GM12878 (cell line): ENCODE data around the gene DAB2IP. TPM values are rescaled to one million over a fixed set of nuclear protein-coding genes. Genes with fewer than 3 reads are reported as not detected.

Experiments
- ATAC-seq: fragments of 200-7000 bp; cut with Tn5 transposase; 3 replicates; pipeline ENCODE4 v1.9.1; 2020; ENCODE audit warnings: mild to moderate bottlenecking, moderate library complexity
- BruUV-seq: library from RNA; stranded (reverse); fragments of 400-500 nt; replicated peaks from 2 replicates; lab custom pipeline; 2021; lab: Mats Ljungman, UMichigan
- CTCF ChIA-PET: fragments of 300-600 bp; sonication (Branson Sonifier 250); formaldehyde crosslinking; extraction: SDS; loops from one replicate; lab custom pipeline; 2021; ENCODE audit warnings: inconsistent platforms; lab: Yijun Ruan, JAX
- POLR2A ChIA-PET: fragments of 350-600 bp; formaldehyde crosslinking; extraction: SDS; loops from one replicate; lab custom pipeline; 2021; ENCODE audit warnings: inconsistent platforms; lab: Charles Lee
- RAD21 ChIA-PET: fragments of 300-600 bp; sonication (Branson Sonifier 250); formaldehyde crosslinking; loops from one replicate; lab custom pipeline; 2023; ENCODE audit warnings: antibody characterized with exemption; ENCODE audit not compliant: unreplicated experiment; lab: Charles Lee
- SMC1A ChIA-PET: fragments of 300-600 bp; sonication (Branson Sonifier 250); formaldehyde crosslinking; loops from one replicate; lab custom pipeline; 2023; ENCODE audit not compliant: unreplicated experiment, uncharacterized antibody; lab: Charles Lee
- DNase-seq: peaks from one replicate; pipeline ENCODE4 v3.0.0-alpha.2; 2011; ENCODE audit warnings: low read depth, low spot score
- FAIRE-seq: peaks from 3 replicates; lab custom pipeline; 2011; peaks lifted over from hg19 to GRCh38; lab: Jason Lieb, UNC
- H2AFZ ChIP-seq: 2 replicates; pipeline ENCODE4 v1.6.0; 2011; ENCODE audit warnings: low read depth, low read length, control low read depth; ENCODE audit not compliant: control insufficient read depth
- H3K27ac ChIP-seq: 2 replicates; pipeline ENCODE4 v1.5.1; 2011; ENCODE audit warnings: control low read depth; ENCODE audit not compliant: control insufficient read depth, insufficient read depth
- H3K27me3 ChIP-seq, 2 experiments: replicated peaks in 1 of 2; 2 replicates each; pipeline versions ENCODE4 v1.6.0 to v1.6.1; 2011; ENCODE audit warnings: low read length in 1 of 2; ENCODE audit not compliant: control insufficient read depth in 2 of 2, insufficient read depth in 2 of 2
- H3K36me3 ChIP-seq, 2 experiments: 2 replicates each; pipeline ENCODE4 v1.5.1; 2011; ENCODE audit warnings: low read length in 1 of 2; ENCODE audit not compliant: control insufficient read depth in 2 of 2, insufficient read depth in 2 of 2
- H3K4me1 ChIP-seq: 2 replicates; pipeline ENCODE4 v1.6.1; 2011; ENCODE audit warnings: mild to moderate bottlenecking, low read length, moderate library complexity, mixed read lengths; ENCODE audit not compliant: control insufficient read depth, insufficient read depth
- H3K4me2 ChIP-seq: 2 replicates; pipeline ENCODE4 v1.6.0; 2011; ENCODE audit warnings: control low read depth; ENCODE audit not compliant: control insufficient read depth, insufficient read depth
- H3K4me3 ChIP-seq: fragments of 200-600 bp; sonication (generic); 2 replicates; pipeline ENCODE4 v1.5.1; 2016
- H3K79me2 ChIP-seq: 2 replicates; pipeline ENCODE4 v1.6.0; 2011; ENCODE audit warnings: low read length; ENCODE audit not compliant: control insufficient read depth, insufficient read depth
- H3K9ac ChIP-seq: 2 replicates; pipeline ENCODE4 v1.8.0; 2011; ENCODE audit warnings: low read length, control low read depth, mixed read lengths; ENCODE audit not compliant: control insufficient read depth, insufficient read depth
- H3K9me3 ChIP-seq: replicated peaks from 3 replicates; pipeline ENCODE4 v1.5.1; 2011; ENCODE audit warnings: mild to moderate bottlenecking, low read length; ENCODE audit not compliant: control insufficient read depth, insufficient read depth
- H4K20me1 ChIP-seq: 2 replicates; pipeline ENCODE4 v1.6.0; 2011; ENCODE audit not compliant: control insufficient read depth, insufficient read depth
- BCL3 ChIP-seq: IDR thresholded peaks from 2 replicates; pipeline ENCODE4 v1.6.1; 2011; ENCODE audit warnings: borderline replicate concordance, low read depth, mild to moderate bottlenecking, moderate library complexity, low read length; ENCODE audit not compliant: insufficient read depth, poor library complexity, severe bottlenecking
- BRCA1 ChIP-seq: IDR thresholded peaks from 2 replicates; pipeline ENCODE4 v1.6.1; 2011; ENCODE audit warnings: low read depth, low read length, improper control_type of control experiment
- CHD4 ChIP-seq: fragments of 200-600 bp; sonication (generic); IDR thresholded peaks from 2 replicates; pipeline ENCODE4 v1.6.1; 2016; ENCODE audit warnings: mild to moderate bottlenecking
- CREM ChIP-seq: IDR thresholded peaks from 2 replicates; pipeline ENCODE4 v1.6.1; 2014; ENCODE audit warnings: antibody characterized with exemption, low read depth
- ELK1 ChIP-seq: IDR thresholded peaks from 2 replicates; pipeline ENCODE4 v1.6.1; 2012; ENCODE audit warnings: low read depth, low read length, improper control_type of control experiment
- ESRRA ChIP-seq: IDR thresholded peaks from 2 replicates; pipeline ENCODE4 v1.6.1; 2012; ENCODE audit warnings: mild to moderate bottlenecking, low read length, improper control_type of control experiment
- EZH2 ChIP-seq: IDR thresholded peaks from 2 replicates; pipeline ENCODE4 v1.6.1; 2012; ENCODE audit warnings: low read depth, mild to moderate bottlenecking, control low read depth, inconsistent platforms, low read length, borderline replicate concordance; ENCODE audit not compliant: control insufficient read depth
- HDAC2 ChIP-seq: fragments of 200-600 bp; sonication (generic); IDR thresholded peaks from 2 replicates; pipeline ENCODE4 v1.6.1; 2017
- HSF1 ChIP-seq: fragments of 150-350 bp; IDR thresholded peaks from 2 replicates; pipeline ENCODE4 v1.6.1; 2014; ENCODE audit warnings: mild to moderate bottlenecking, low read depth, low read length
- MEF2B ChIP-seq: fragments of 450-650 bp; IDR thresholded peaks from 2 replicates; pipeline ENCODE4 v1.6.1; 2018; ENCODE audit warnings: mild to moderate bottlenecking, moderate library complexity; ENCODE audit not compliant: partially characterized antibody, poor library complexity, severe bottlenecking
- MXI1 ChIP-seq: fragments of 150-350 bp; IDR thresholded peaks from 2 replicates; pipeline ENCODE4 v1.6.1; 2011; ENCODE audit warnings: low read depth, mild to moderate bottlenecking, inconsistent platforms, low read length, improper control_type of control experiment
- RAD21 ChIP-seq: IDR thresholded peaks from 2 replicates; pipeline ENCODE4 v1.6.1; 2011; ENCODE audit warnings: mild to moderate bottlenecking, low read depth, low read length, moderate library complexity; ENCODE audit not compliant: insufficient read depth
- RELA ChIP-seq: fragments of 450-650 bp; IDR thresholded peaks from 2 replicates; pipeline ENCODE4 v1.8.0; 2014; ENCODE audit warnings: borderline replicate concordance; ENCODE audit not compliant: partially characterized antibody
- SMC3 ChIP-seq: IDR thresholded peaks from 2 replicates; pipeline ENCODE4 v1.6.1; 2011; ENCODE audit warnings: low read length, improper control_type of control experiment, borderline replicate concordance
- WRNIP1 ChIP-seq: IDR thresholded peaks from 2 replicates; pipeline ENCODE4 v1.6.1; 2011; ENCODE audit warnings: low read depth, low read length, improper control_type of control experiment, borderline replicate concordance
- WGBS: methylation state at CpG from one replicate; pipeline ENCODE4 v1.1.6; 2016; ENCODE audit warnings: low lambda C conversion rate; ENCODE audit not compliant: insufficient replicate concordance, insufficient coverage; ENCODE audit errors: missing lambda C conversion rate; 5-methylcytosine and 5-hydroxymethylcytosine counted together
- in situ Hi-C: fragments of 300-500 bp; cut with MboI; formaldehyde crosslinking; loops from 9 replicates; pipeline ENCODE4 v1.14.3; 2018; ENCODE audit warnings: mixed read lengths
- intact Hi-C: fragments of 100-400 bp; cut with micrococcal nuclease; formaldehyde crosslinking; loops from one replicate; pipeline ENCODE4 v1.14.2; 2022; ENCODE audit not compliant: unreplicated experiment
- polyA plus RNA-seq, 11 experiments: library from polyadenylated mRNA; depleted of rRNA in 4 of 11; unstranded in 6 of 11; stranded (reverse) in 5 of 11; fragments of >200 nt; fragmentation: Nextera tagmentation in 4 of 11; fragmentation: Illumina TruSeq in 1 of 11; extraction: Ambion mirVana in 4 of 11; extraction: Trizol in 1 of 11; gene quantifications; 1 replicate in 1 of 11; 2 replicates in 10 of 11; pipeline versions ENCODE4 v1.2.1 to v1.2.3, GENCODE V29; 2011 to 2016; ENCODE audit warnings: inconsistent platforms in 2 of 11, missing spikeins in 2 of 11, low read depth in 1 of 11
- total RNA-seq, 4 experiments: library from RNA; depleted of rRNA in 3 of 4; stranded (reverse); fragments of >200 nt in 3 of 4; fragmentation: Illumina TruSeq in 1 of 4; extraction: Trizol in 1 of 4; gene quantifications; 2 replicates each; pipeline versions ENCODE4 v1.2.1 to v1.2.3, GENCODE V29; 2013 to 2021
- TF ChIP-seq, protein P1 (sequence below), 3 experiments: IDR thresholded peaks in 2 of 3; conservative IDR thresholded peaks in 1 of 3; 2 replicates each; pipeline ENCODE4 v1.5.1; 2011; ENCODE audit warnings: low read depth in 3 of 3, low read length in 3 of 3, mild to moderate bottlenecking in 3 of 3, control low read depth in 2 of 3, moderate library complexity in 2 of 3, inconsistent platforms in 1 of 3, mixed read lengths in 1 of 3; ENCODE audit not compliant: control insufficient read depth in 2 of 3, insufficient read depth in 1 of 3; ENCODE audit errors: extremely low read depth in 1 of 3

Gene DAB2IP
- total and polyA plus RNA-seq, 10 of the 15 experiments (the other 5 are each of a cell fraction or from before 2014, with no cell fraction given): 0.03 to 0.38 (median 0.14) TPM; not detected in 6

DNA sequence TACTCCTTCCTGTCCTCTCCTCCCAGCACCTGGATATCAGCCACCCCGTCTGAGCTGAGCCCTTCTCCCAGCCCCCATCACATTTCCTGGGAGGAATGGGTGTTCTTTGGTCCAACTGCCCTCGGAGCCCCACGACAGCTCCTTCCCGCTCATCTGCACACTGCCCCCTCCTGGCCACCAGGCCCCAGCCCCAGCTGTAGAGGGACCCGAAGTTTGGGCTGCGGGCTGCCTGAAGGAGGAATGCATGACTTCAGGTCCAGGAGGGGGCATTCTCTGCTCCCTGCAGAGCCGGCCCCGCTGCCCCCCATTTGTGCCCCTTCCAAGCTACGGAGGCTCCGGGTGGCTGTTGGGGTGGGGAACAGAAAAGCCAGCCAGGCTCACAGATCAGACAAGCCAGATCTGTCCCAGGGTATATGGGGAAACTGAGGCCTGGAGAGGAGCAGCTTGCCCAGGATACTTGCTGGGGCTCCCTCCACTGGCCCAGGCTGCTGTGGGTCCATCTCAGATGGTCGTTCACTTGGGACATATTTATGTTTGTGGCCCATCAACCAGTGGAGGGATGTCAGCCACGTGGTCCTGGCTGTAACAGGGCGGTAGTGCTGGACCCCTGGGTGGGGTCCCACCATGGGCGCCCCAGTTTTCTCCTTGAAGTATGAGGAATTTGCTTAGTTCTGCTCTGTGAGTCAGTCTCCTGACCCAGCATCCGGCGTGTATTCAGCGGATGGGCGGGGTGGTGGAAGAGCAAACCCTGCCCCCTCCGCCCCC is 33.1 kb downstream of the DAB2IP start:
- Histone ChIP-seq H3K4me1 (no peaks in the 10 kb centered on the region), H3K27ac (no peak overlapping the region), H3K79me2 (no peaks in the 10 kb centered on the region), H4K20me1 (0 out of 2 replicates have a peak, but pooled peaks cover 4% of the 10 kb centered on the region), H3K36me3 (no peaks in the 10 kb centered on the region), H3K4me3 (no peak overlapping the region), H3K4me2 (no peak overlapping the region), H3K9me3 (no peaks in the 10 kb centered on the region), H2AFZ (no peak overlapping the region), H3K27me3 (no peaks in the 10 kb centered on the region; a peak in 1 of 4 replicates), H3K9ac (no peak overlapping the region)
- FAIRE-seq (no peak), DNase-seq (no peak), ATAC-seq (peak; percentile 58)
- RAD21 ChIA-PET: interaction anchor here (1.1 to 1.7 kb wide), 4 partner anchors 64 to 666 kb away, joined by 3 to 6 read pairs (median 4); no protein-coding TSS in a partner anchor
- CTCF ChIA-PET: interaction anchor here (0.6 to 3.1 kb wide), 10 partner anchors 8 to 659 kb away, joined by 3 to 16 read pairs (median 4); no protein-coding TSS in a partner anchor
- WGBS: 30% methylated on average over 15 of the region's 19 CpGs
- intact Hi-C loops (loop anchor here (1.0 kb wide), 1 partner anchor 138 kb away; no protein-coding TSS in a partner anchor), in situ Hi-C loops (loop anchor here (5.0 kb wide), 2 partner anchors 137 to 308 kb away; no protein-coding TSS in a partner anchor)
- BruUV-seq: no TSS peak
- SMC1A ChIA-PET: interaction anchor here (0.6 to 2.0 kb wide), 4 partner anchors 51 to 148 kb away, joined by 3 to 7 read pairs (median 4); no protein-coding TSS in a partner anchor
- POLR2A ChIA-PET: no interaction called here
- TF ChIP-seq EZH2 (no peak), HSF1 (no peak), RAD21 (peak; percentile 46), SMC3 (peak; percentile 31; the same call in 1 of the 2 replicates), BRCA1 (no peak), ESRRA (no peak), RELA (no peak), ELK1 (no peak), WRNIP1 (no peak), MEF2B (no peak), CHD4 (no peak), HDAC2 (no peak), CREM (no peak), MXI1 (no peak), BCL3 (no peak)
- TF ChIP-seq, protein P1, sequence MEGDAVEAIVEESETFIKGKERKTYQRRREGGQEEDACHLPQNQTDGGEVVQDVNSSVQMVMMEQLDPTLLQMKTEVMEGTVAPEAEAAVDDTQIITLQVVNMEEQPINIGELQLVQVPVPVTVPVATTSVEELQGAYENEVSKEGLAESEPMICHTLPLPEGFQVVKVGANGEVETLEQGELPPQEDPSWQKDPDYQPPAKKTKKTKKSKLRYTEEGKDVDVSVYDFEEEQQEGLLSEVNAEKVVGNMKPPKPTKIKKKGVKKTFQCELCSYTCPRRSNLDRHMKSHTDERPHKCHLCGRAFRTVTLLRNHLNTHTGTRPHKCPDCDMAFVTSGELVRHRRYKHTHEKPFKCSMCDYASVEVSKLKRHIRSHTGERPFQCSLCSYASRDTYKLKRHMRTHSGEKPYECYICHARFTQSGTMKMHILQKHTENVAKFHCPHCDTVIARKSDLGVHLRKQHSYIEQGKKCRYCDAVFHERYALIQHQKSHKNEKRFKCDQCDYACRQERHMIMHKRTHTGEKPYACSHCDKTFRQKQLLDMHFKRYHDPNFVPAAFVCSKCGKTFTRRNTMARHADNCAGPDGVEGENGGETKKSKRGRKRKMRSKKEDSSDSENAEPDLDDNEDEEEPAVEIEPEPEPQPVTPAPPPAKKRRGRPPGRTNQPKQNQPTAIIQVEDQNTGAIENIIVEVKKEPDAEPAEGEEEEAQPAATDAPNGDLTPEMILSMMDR (IDR thresholded peaks at IDR 0.05 in 2 of 3, conservative IDR thresholded peaks at IDR 0.05 in 1 of 3; ENCODE audit: control insufficient read depth in 2 of 3, extremely low read depth in 1 of 3, insufficient read depth in 1 of 3, low read depth in 3 of 3, low read length in 3 of 3): peak; percentile 28 to 64 (median 53)
